NCI-H1436 (cell line): Measurements from ENCODE around the gene COPS8.

Experiments used
- DNase-seq: peaks from one replicate; lab custom pipeline; 2025; lab: John Stamatoyannopoulos, UW

COPS8 gene

GRCh38 chr2:237131749-237132533 is 46.3 kb downstream of the COPS8 start:
- no peak for DNase-seq

GRCh38 chr2:237132799-237133198 is 47.1 kb downstream of the COPS8 start:
- no peak for DNase-seq

GRCh38 chr2:237134321-237135230 is 48.9 kb downstream of the COPS8 start:
- no peak for DNase-seq

- no peak for DNase-seq
These were observed 51.1 kb downstream of the COPS8 start for GRCh38 chr2:237136824-237137223.

- DNase-seq = no peak
These were observed 52.1 kb downstream of the COPS8 start for GRCh38 chr2:237137626-237138323.

- no peak for DNase-seq
These were observed 53.5 kb downstream of the COPS8 start for GRCh38 chr2:237139123-237139675.

GRCh38 chr2:237140689-237141285 is 55.1 kb downstream of the COPS8 start:
- no peak for DNase-seq

GRCh38 chr2:237141571-237142051 is 55.9 kb downstream of the COPS8 start:
- DNase-seq = no peak

GRCh38 chr2:237143118-237143517 is 57.4 kb downstream of the COPS8 start:
- DNase-seq = no peak

- no peak for DNase-seq
These were observed 58.2 kb downstream of the COPS8 start for GRCh38 chr2:237143676-237144440.

- no peak for DNase-seq
These were observed 58.8 kb downstream of the COPS8 start for GRCh38 chr2:237144516-237144915.

- no peak for DNase-seq
These were observed 61.6 kb downstream of the COPS8 start for GRCh38 chr2:237147317-237147716.

- DNase-seq = no peak
These were observed 62.9 kb downstream of the COPS8 start for GRCh38 chr2:237148624-237149023.

- DNase-seq = no peak
These were observed 63.7 kb downstream of the COPS8 start for GRCh38 chr2:237149425-237149824.
